OCI-LY3 (cell line): ENCODE measurements around the gene MTA1.

Experiments
- H2AFZ ChIP-seq: fragments of 200-600, 300-600 bp; shearing (Covaris generic); 2 replicates; pipeline ENCODE4 v1.6.0; 2014; ENCODE audit warnings: antibody characterized with exemption, low read depth, low read length
- H3K27ac ChIP-seq: fragments of 200-600, 300-600 bp; sonication (generic); 2 replicates; pipeline ENCODE4 v1.5.1; 2014; ENCODE audit warnings: mild to moderate bottlenecking, low read length, moderate library complexity, mixed read lengths
- H3K27me3 ChIP-seq: fragments of 200-600, 300-600 bp; sonication (generic); 2 replicates; pipeline ENCODE4 v1.6.1; 2014; ENCODE audit warnings: low read depth, low read length, mixed read lengths
- H3K36me3 ChIP-seq: fragments of 200-600, 300-600 bp; sonication (generic); replicated peaks from 2 replicates; pipeline ENCODE3; 2014; ENCODE audit warnings: low read depth, low read length, mixed read lengths
- H3K4me1 ChIP-seq: fragments of 300-600, 200-600 bp; sonication (generic); 2 replicates; pipeline ENCODE4 v1.6.1; 2014; ENCODE audit warnings: low read length, mixed read lengths
- H3K4me2 ChIP-seq: fragments of 200-600, 300-600 bp; sonication (generic); 2 replicates; pipeline ENCODE4 v1.6.1; 2014; ENCODE audit warnings: low read length, mixed read lengths
- H3K4me3 ChIP-seq: fragments of 300-600, 200-600 bp; sonication (generic); 2 replicates; pipeline ENCODE4 v1.5.1; 2014; ENCODE audit warnings: antibody characterized with exemption, mild to moderate bottlenecking, low read length, moderate library complexity
- H3K79me2 ChIP-seq: fragments of 300-600, 200-600 bp; shearing (Covaris generic); 2 replicates; pipeline ENCODE4 v1.6.1; 2014; ENCODE audit warnings: mild to moderate bottlenecking, low read length, mixed read lengths
- H3K9ac ChIP-seq: fragments of 300-600, 200-600 bp; shearing (Covaris generic); 2 replicates; pipeline ENCODE4 v1.6.0; 2014; ENCODE audit warnings: mild to moderate bottlenecking, low read length, moderate library complexity
- H3K9me3 ChIP-seq: fragments of 200-600, 300-600 bp; shearing (Covaris generic); 2 replicates; pipeline ENCODE4 v1.6.1; 2014; ENCODE audit warnings: low read length, mixed read lengths; ENCODE audit not compliant: insufficient read depth
- H4K20me1 ChIP-seq: fragments of 200-600, 300-600 bp; sonication (generic); 2 replicates; pipeline ENCODE4 v1.6.1; 2016; ENCODE audit warnings: low read length, mixed read lengths; ENCODE audit not compliant: insufficient read depth
- CTCF ChIP-seq: fragments of 200-600, 300-600 bp; sonication (generic); IDR thresholded peaks from 2 replicates; pipeline ENCODE4 v1.5.1; 2014; ENCODE audit warnings: antibody characterized with exemption, low read length, low read depth
- EZH2phosphoT487 ChIP-seq: fragments of 200-600 bp; shearing (Covaris generic); IDR thresholded peaks from 2 replicates; pipeline ENCODE4 v1.6.1; 2018; ENCODE audit warnings: antibody characterized with exemption, mixed run types, low read depth

The MTA1 gene

DNA sequence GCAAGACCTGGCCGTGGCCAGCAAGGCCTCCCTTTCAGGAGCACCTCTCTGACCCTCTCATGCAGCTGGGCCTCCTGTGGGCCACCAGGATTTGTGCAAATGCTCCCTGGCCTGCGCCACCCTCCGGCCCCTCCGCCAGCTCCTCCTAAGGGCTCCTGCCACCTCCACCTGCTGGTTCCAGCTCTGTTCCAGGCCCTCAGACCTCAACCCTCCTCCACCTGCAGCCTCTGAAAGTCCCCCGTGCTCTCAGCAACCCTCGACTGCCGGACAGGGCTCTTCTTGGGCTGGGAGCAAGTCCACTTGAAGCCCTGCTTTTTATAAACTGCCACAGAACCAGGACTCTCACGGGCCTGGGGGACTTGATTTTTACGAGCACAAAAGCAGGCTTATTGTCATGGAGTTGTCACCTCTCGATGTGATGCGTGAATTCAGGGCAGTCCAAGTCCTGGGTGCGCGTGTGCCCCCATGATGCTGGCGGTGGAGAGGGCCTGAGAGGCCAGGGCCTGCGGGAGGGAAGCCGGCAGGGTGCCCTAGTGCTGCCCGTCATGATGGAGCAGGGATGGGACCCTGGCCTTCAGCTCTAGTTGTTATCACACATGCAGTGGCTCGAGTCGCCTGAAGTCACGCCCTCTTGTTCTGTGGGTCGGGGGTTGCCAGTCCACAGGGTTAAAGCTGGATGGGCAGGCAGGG is 80.6 kb downstream of the MTA1 start:
- no peak overlapping the region for H3K4me3 ChIP-seq
- H3K27me3 ChIP-seq: no peaks in the 10 kb centered on the region
- no peak overlapping the region for H3K4me2 ChIP-seq
- no peak overlapping the region for H3K27ac ChIP-seq
- H3K36me3 ChIP-seq: peaks cover 2% of the 10 kb centered on the region
- H3K9me3 ChIP-seq: no peaks in the 10 kb centered on the region
- H2AFZ ChIP-seq: no peak overlapping the region
- TF ChIP-seq CTCF (no peak), EZH2phosphoT487 (no peak)
- no peaks in the 10 kb centered on the region for H3K79me2 ChIP-seq
- H3K4me1 ChIP-seq: no peaks in the 10 kb centered on the region
- H3K9ac ChIP-seq: no peak overlapping the region
- no peaks in the 10 kb centered on the region for H4K20me1 ChIP-seq

- Histone ChIP-seq H3K27me3 (no peaks in the 10 kb centered on the region), H3K79me2 (no peaks in the 10 kb centered on the region), H2AFZ (no peak overlapping the region), H3K4me1 (no peaks in the 10 kb centered on the region), H3K27ac (no peak overlapping the region), H3K4me2 (no peak overlapping the region), H3K4me3 (no peak overlapping the region), H4K20me1 (no peaks in the 10 kb centered on the region), H3K36me3 (no peaks in the 10 kb centered on the region), H3K9me3 (no peaks in the 10 kb centered on the region), H3K9ac (no peak overlapping the region)
- TF ChIP-seq EZH2phosphoT487 (no peak), CTCF (no peak)
Observed at GRCh38 chr14:105500726-105501101, 81.1 kb downstream of the MTA1 start.

- H3K27ac ChIP-seq: no peak overlapping the region
- H3K79me2 ChIP-seq: no peaks in the 10 kb centered on the region
- TF ChIP-seq CTCF (no peak), EZH2phosphoT487 (no peak)
- H3K4me3 ChIP-seq: no peak overlapping the region
- no peak overlapping the region for H3K9ac ChIP-seq
- no peaks in the 10 kb centered on the region for H3K4me1 ChIP-seq
- no peaks in the 10 kb centered on the region for H3K36me3 ChIP-seq
- no peak overlapping the region for H3K4me2 ChIP-seq
- no peaks in the 10 kb centered on the region for H4K20me1 ChIP-seq
- H3K27me3 ChIP-seq: no peaks in the 10 kb centered on the region
- H3K9me3 ChIP-seq: no peaks in the 10 kb centered on the region
- no peak overlapping the region for H2AFZ ChIP-seq
Observed at GRCh38 chr14:105501504-105502291, 82.1 kb downstream of the MTA1 start.

GRCh38 chr14:105502446-105503295 is 83.0 kb downstream of the MTA1 start:
- TF ChIP-seq EZH2phosphoT487 (no peak), CTCF (no peak)
- no peak overlapping the region for H3K9ac ChIP-seq
- H3K27me3 ChIP-seq: no peaks in the 10 kb centered on the region
- no peaks in the 10 kb centered on the region for H3K4me1 ChIP-seq
- H2AFZ ChIP-seq: no peak overlapping the region
- no peaks in the 10 kb centered on the region for H3K79me2 ChIP-seq
- no peaks in the 10 kb centered on the region for H3K36me3 ChIP-seq
- no peaks in the 10 kb centered on the region for H4K20me1 ChIP-seq
- H3K27ac ChIP-seq: no peak overlapping the region
- no peak overlapping the region for H3K4me3 ChIP-seq
- no peak overlapping the region for H3K4me2 ChIP-seq
- H3K9me3 ChIP-seq: no peaks in the 10 kb centered on the region
